AG04449 (cell line): Measurements from ENCODE around the gene UBFD1.
"Not testable (repeated sequence)": the region's sequence is repeated elsewhere in the genome, so short reads cannot be mapped to it uniquely, and the experiment has no call there.

ENCODE experiments used
- CTCF ChIA-PET: fragments of 350-600 bp; formaldehyde crosslinking; extraction: SDS; loops from one replicate; lab custom pipeline; 2021; ENCODE audit warnings: antibody characterized with exemption; lab: Yijun Ruan, JAX
- POLR2A ChIA-PET: fragments of 400-600, 350-600 bp; formaldehyde crosslinking; extraction: SDS; loops from one replicate; lab custom pipeline; 2020; ENCODE audit warnings: antibody characterized with exemption, inconsistent platforms; lab: Yijun Ruan, JAX
- DNase-seq: peaks from one replicate; pipeline ENCODE4 v3.0.0-alpha.2; 2010; ENCODE audit warnings: low read depth, low spot score
- H3K4me3 ChIP-seq: 2 replicates; pipeline ENCODE4 v1.5.1; 2011; ENCODE audit warnings: low read depth, mild to moderate bottlenecking, control low read depth, low read length
- TF ChIP-seq, protein P1 (sequence below): IDR thresholded peaks from one replicate; pipeline ENCODE4 v1.5.1; 2011; ENCODE audit warnings: mild to moderate bottlenecking, moderate library complexity, low read length, control low read depth, inconsistent platforms; ENCODE audit not compliant: insufficient read depth; ENCODE audit errors: missing control alignments

Gene UBFD1

GRCh38 chr16:23534868-23535860, 22.4 kb upstream of the UBFD1 start:
- TF ChIP-seq, protein P1, sequence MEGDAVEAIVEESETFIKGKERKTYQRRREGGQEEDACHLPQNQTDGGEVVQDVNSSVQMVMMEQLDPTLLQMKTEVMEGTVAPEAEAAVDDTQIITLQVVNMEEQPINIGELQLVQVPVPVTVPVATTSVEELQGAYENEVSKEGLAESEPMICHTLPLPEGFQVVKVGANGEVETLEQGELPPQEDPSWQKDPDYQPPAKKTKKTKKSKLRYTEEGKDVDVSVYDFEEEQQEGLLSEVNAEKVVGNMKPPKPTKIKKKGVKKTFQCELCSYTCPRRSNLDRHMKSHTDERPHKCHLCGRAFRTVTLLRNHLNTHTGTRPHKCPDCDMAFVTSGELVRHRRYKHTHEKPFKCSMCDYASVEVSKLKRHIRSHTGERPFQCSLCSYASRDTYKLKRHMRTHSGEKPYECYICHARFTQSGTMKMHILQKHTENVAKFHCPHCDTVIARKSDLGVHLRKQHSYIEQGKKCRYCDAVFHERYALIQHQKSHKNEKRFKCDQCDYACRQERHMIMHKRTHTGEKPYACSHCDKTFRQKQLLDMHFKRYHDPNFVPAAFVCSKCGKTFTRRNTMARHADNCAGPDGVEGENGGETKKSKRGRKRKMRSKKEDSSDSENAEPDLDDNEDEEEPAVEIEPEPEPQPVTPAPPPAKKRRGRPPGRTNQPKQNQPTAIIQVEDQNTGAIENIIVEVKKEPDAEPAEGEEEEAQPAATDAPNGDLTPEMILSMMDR = no peak
- ChIA-PET POLR2A (no interaction called here), CTCF (interaction anchor here (1.0 kb wide), 1 partner anchor 19 kb away, joined by 4 read pairs; no protein-coding TSS in a partner anchor)
- no peak overlapping the region for H3K4me3 ChIP-seq
- DNase-seq = no peak

DNA sequence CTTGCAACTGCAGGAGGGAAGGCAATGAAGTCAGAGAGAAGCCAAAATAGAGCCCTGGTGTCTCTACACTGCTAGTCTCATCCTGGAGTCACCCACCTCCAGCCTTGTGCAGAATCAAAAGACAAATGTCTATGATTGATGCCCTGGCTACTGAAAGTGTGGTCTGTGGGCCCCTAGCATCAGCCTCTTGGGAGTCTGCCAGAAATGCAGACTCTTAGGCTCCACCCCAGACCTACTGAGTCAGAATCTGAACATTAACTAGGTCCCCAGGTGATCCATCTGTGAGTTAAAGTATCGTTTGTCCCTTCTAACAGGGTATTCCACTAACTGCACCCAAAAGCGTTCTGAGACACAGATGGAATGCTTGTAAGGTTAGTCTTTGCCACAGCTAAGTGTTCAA, 21.6 kb upstream of the UBFD1 start:
- no peak overlapping the region for H3K4me3 ChIP-seq
- ChIA-PET CTCF (no interaction called here), POLR2A (no interaction called here)
- TF ChIP-seq, protein P1 = no peak
- DNase-seq = no peak

GRCh38 chr16:23537390-23537789, 20.1 kb upstream of the UBFD1 start:
- CTCF ChIA-PET = interaction anchor here (1.0 to 3.0 kb wide), 2 partner anchors 17 to 20 kb away, joined by 3 to 12 read pairs; partner anchors contain the start of genes EARS2 and UBFD1
- H3K4me3 ChIP-seq = no peak overlapping the region
- TF ChIP-seq, protein P1 = no peak
- POLR2A ChIA-PET = no interaction called here
- no peak for DNase-seq

DNA sequence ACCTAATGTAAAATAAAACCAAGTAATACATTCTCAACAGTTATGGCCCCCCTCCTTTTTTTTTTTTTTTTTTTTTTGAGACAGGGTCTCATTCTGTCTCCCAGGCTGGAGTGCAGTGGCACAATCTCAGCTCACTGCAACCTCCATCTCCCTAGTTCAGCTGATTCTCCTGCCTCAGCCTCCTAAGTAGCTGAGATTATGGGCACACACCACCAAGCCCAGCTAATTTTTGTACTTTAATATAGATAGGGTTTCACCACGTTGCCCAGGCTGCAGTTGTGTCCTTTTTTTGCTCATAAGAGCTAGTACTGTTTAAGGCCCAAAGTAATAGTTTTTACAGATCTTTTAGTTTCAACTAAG, 18.6 kb upstream of the UBFD1 start:
- TF ChIP-seq, protein P1 = no peak
- DNase-seq = no peak
- ChIA-PET CTCF (interaction anchor here (1.0 to 3.0 kb wide), 5 partner anchors 9 to 104 kb away, joined by 3 to 12 read pairs (median 4); partner anchors contain the start of genes EARS2 and UBFD1), POLR2A (interaction anchor here (0.6 to 1.0 kb wide), 2 partner anchors 18 to 80 kb away, joined by 3 to 6 read pairs; partner anchors contain the start of genes EARS2 and UBFD1)
- no peak overlapping the region for H3K4me3 ChIP-seq

- TF ChIP-seq, protein P1 = no peak
- ChIA-PET CTCF (interaction anchor here (0.9 to 3.0 kb wide), 4 partner anchors 15 to 106 kb away, joined by 3 to 12 read pairs (median 3); partner anchors contain the start of genes EARS2 and UBFD1), POLR2A (interaction anchor here (0.7 kb wide), 1 partner anchor 30 kb away, joined by 5 read pairs; the partner anchor contains the start of gene GGA2)
- no peak overlapping the region for H3K4me3 ChIP-seq
- DNase-seq = no peak
These were observed 17.3 kb upstream of the UBFD1 start for GRCh38 chr16:23539984-23540816.

GRCh38 chr16:23540817-23541178, 16.7 kb upstream of the UBFD1 start:
- DNase-seq, POLR2A ChIA-PET: not testable (repeated sequence)

More at GRCh38 chr16:23540817-23541178, 16.7 kb upstream of the UBFD1 start:
- not testable (repeated sequence) for H3K4me3 ChIP-seq
- CTCF ChIA-PET = interaction anchor here (0.9 kb wide), 2 partner anchors 54 to 106 kb away, joined by 3 read pairs; no protein-coding TSS in a partner anchor
